Myometrial cell (primary cell): Measurements from ENCODE around the gene MYO1G. TPM values are rescaled to one million over a fixed set of nuclear protein-coding genes. Genes with fewer than 3 reads are reported as not detected.

ENCODE experiments used
- total RNA-seq: library from RNA; depleted of rRNA; stranded (reverse); fragments of >200 nt; gene quantifications from 2 replicates; pipeline ENCODE4 v1.2.3, GENCODE V29; 2015

The MYO1G gene
- under 0.01 TPM in 1 of 2 replicates, not detected in the other for total RNA-seq

GRCh38 chr7:44978511-44979366 is at the start of gene MYO1G:
Gene MYO1G, minus strand, starts transcription at chr7:44979015. Its CDS starts 54 bp downstream, at chr7:44978961.

GRCh38 chr7:45000093-45001032 is 21.5 kb upstream of the MYO1G start, which contains the start of gene CCM2:
Gene CCM2, plus strand, starts transcription at chr7:45000201. Its CDS starts 133 bp downstream, at chr7:45000334.

Other genes starting within 250 kb of the MYO1G start
- gene ZMIZ2, start 230.2 kb downstream of the MYO1G start, total RNA-seq = 7.1 and 10.1 TPM in 2 replicates
- gene PPIA, start 182.3 kb downstream of the MYO1G start, total RNA-seq = 3,984 and 4,923 TPM in 2 replicates
- gene H2AZ2, start 130.9 kb downstream of the MYO1G start, total RNA-seq = 151 and 162 TPM in 2 replicates
- 6.3 and 7.4 TPM in 2 replicates for gene PURB, start 93.5 kb downstream of the MYO1G start, total RNA-seq
- 52.6 and 68.6 TPM in 2 replicates for gene CCM2, start 21.2 kb upstream of the MYO1G start, total RNA-seq
- gene NACAD, start 110.0 kb upstream of the MYO1G start, total RNA-seq = 3.5 and 4.0 TPM in 2 replicates
- 69.2 and 87.7 TPM in 2 replicates for gene TBRG4, start 132.7 kb upstream of the MYO1G start, total RNA-seq
- not detected in 2 replicates for gene RAMP3, start 178.8 kb upstream of the MYO1G start, total RNA-seq